LNCaP clone FGC (cell line): ENCODE measurements around the gene CNTN4.

ENCODE experiments used
- DNase-seq: peaks from one replicate; pipeline ENCODE4 v3.0.0-alpha.2; 2011; ENCODE audit warnings: low read depth
- H3K4me3 ChIP-seq: 2 replicates; pipeline ENCODE4 v1.5.1; 2011; ENCODE audit warnings: mild to moderate bottlenecking, low read depth, low read length, control low read depth
- TF ChIP-seq, protein P1 (sequence below): IDR thresholded peaks from 2 replicates; pipeline ENCODE4 v1.5.1; 2012; ENCODE audit warnings: mild to moderate bottlenecking; ENCODE audit not compliant: control insufficient read depth, insufficient read depth; ENCODE audit errors: extremely low read depth

Gene CNTN4

DNA sequence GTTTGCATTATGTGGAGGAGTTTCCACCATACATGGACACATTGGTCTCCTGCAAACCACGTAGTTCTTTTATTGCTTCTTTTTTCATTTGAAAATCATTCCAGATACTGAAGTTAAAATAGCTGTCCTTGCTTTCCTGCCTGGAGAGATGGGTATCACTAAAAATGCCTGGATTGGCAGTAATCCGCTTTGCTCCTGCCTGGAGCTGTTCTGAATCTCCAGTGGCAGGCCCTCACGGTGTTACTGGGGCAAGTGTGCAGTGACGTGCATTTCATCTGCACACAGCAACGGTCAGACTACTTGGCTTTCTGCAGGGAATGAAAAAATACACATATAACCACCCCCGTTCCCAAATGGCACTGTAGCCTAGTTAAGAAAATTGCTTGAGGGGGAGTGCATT lies 738.6 kb downstream of the CNTN4 start:
- H3K4me3 ChIP-seq = no peak overlapping the region
- DNase-seq = no peak
- TF ChIP-seq, protein P1, sequence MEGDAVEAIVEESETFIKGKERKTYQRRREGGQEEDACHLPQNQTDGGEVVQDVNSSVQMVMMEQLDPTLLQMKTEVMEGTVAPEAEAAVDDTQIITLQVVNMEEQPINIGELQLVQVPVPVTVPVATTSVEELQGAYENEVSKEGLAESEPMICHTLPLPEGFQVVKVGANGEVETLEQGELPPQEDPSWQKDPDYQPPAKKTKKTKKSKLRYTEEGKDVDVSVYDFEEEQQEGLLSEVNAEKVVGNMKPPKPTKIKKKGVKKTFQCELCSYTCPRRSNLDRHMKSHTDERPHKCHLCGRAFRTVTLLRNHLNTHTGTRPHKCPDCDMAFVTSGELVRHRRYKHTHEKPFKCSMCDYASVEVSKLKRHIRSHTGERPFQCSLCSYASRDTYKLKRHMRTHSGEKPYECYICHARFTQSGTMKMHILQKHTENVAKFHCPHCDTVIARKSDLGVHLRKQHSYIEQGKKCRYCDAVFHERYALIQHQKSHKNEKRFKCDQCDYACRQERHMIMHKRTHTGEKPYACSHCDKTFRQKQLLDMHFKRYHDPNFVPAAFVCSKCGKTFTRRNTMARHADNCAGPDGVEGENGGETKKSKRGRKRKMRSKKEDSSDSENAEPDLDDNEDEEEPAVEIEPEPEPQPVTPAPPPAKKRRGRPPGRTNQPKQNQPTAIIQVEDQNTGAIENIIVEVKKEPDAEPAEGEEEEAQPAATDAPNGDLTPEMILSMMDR = no peak

DNA sequence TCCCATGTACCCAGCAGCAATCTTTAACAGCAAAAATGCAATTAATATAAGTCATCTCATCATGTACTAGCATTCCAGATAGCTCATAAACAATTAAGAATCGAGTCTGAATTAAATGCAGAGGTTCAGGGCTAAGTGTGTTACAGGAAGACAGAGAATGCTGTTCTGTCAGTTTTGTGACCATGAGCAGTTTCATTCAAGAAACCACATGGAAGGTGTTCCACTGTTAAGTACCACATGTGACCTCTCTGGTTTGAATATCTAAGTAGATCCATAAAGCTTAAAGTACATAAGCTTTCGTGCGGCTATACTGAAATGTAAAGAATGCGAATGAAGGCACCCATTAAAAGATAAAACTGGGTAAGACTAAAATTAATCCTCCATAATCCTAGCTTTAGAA lies 739.2 kb downstream of the CNTN4 start:
- H3K4me3 ChIP-seq = no peak overlapping the region
- TF ChIP-seq, protein P1 = no peak
- no peak for DNase-seq

DNA sequence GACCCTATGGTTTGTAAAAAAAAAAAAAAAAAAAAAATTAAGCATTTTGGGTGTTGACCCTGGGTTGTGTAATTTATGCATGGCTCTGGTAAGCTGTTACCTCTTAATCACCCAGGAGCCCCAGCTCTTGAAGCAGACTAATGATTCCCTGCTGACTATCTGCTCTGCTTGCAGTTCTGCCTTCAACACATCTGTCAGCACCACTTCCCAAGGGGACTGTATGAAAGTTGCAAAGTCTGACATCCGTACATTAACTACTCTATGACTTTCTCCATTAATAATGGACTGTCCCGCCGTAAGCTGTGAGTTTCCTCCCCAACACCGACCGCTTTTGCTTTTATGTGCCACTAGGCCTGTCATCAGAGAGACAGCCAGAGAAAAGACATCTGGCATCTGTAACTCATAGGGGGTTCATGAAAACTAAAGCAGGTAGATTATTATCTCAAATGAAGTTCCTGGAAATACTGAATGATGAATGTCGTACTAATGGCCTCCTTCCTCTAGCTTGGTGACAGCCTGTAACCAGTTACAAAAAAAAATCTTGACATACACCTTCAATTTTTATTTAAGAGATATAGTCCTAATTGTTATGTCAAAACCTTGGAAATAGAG lies 740.0 kb downstream of the CNTN4 start:
- DNase-seq = no peak
- H3K4me3 ChIP-seq = no peak overlapping the region
- TF ChIP-seq, protein P1 = no peak

GRCh38 chr3:2839876-2840275 lies 741.2 kb downstream of the CNTN4 start:
- DNase-seq = no peak
- TF ChIP-seq, protein P1 = no peak

GRCh38 chr3:2847062-2847841 lies 748.6 kb downstream of the CNTN4 start:
- no peak for DNase-seq
- TF ChIP-seq, protein P1 = no peak
- H3K4me3 ChIP-seq = no peak overlapping the region

More at GRCh38 chr3:2839876-2840275, 741.2 kb downstream of the CNTN4 start:
- H3K4me3 ChIP-seq = no peak overlapping the region

DNA sequence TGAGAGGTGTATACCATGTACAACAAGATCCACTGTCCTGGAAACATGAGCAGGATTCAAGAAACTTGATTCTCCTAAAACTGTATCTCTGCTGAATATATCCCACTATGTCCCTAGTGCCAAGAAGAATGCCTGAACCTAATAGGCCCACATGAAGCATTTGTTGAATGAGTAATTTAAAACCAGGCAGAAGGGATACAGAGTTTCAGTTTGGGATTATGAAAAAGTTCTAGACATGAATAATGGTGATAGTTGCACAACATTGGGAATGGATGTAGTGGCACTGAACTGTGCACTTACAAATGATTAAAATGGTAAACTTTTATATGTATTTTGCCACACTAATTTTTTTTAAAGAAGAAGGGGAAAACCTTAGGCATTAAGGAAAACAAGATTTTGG lies 750.4 kb downstream of the CNTN4 start:
- H3K4me3 ChIP-seq = no peak overlapping the region
- TF ChIP-seq, protein P1 = no peak
- no peak for DNase-seq
